MM.1S (cell line): ENCODE measurements around the gene GTF2F2.

Experiments used
- DNase-seq: peaks from one replicate; pipeline ENCODE4 v3.0.0-alpha.2; 2015
- H2AFZ ChIP-seq: fragments of 300-600 bp; sonication (generic); 2 replicates; pipeline ENCODE4 v1.6.0; 2016; ENCODE audit warnings: antibody characterized with exemption, low read length
- H3F3A ChIP-seq: fragments of 300-600 bp; sonication (generic); 2 replicates; pipeline ENCODE4 v1.6.1; 2016; ENCODE audit warnings: mild to moderate bottlenecking, antibody characterized with exemption, low read length, moderate library complexity, mixed read lengths; ENCODE audit not compliant: insufficient read depth
- H3K27ac ChIP-seq: fragments of 300-600 bp; sonication (generic); 2 replicates; pipeline ENCODE4 v1.5.1; 2016; ENCODE audit warnings: mild to moderate bottlenecking, low read length
- H3K27me3 ChIP-seq: fragments of 300-600 bp; sonication (generic); replicated peaks from 2 replicates; pipeline ENCODE4 v1.6.0; 2016; ENCODE audit warnings: low read length; ENCODE audit not compliant: insufficient read depth
- H3K36me3 ChIP-seq: fragments of 300-600 bp; sonication (generic); replicated peaks from 2 replicates; pipeline ENCODE4 v1.6.1; 2016; ENCODE audit warnings: mild to moderate bottlenecking, low read length, mixed read lengths; ENCODE audit not compliant: insufficient read depth
- H3K4me1 ChIP-seq: fragments of 300-600 bp; sonication (generic); 2 replicates; pipeline ENCODE4 v1.6.1; 2016; ENCODE audit warnings: low read length, mixed read lengths
- H3K4me2 ChIP-seq: fragments of 300-600 bp; sonication (generic); 2 replicates; pipeline ENCODE4 v1.6.0; 2016; ENCODE audit warnings: low read depth, low read length
- H3K4me3 ChIP-seq: fragments of 300-600 bp; sonication (generic); 2 replicates; pipeline ENCODE4 v1.5.1; 2016; ENCODE audit warnings: low read length, mixed read lengths
- H3K79me2 ChIP-seq: fragments of 300-600 bp; sonication (generic); 2 replicates; pipeline ENCODE4 v1.6.1; 2016; ENCODE audit warnings: mixed run types, low read length, mixed read lengths
- H3K9ac ChIP-seq: fragments of 300-600 bp; sonication (generic); 2 replicates; pipeline ENCODE4 v1.6.1; 2016; ENCODE audit warnings: low read length, mixed read lengths
- H3K9me2 ChIP-seq: fragments of 300-600 bp; sonication (generic); replicated peaks from 2 replicates; pipeline ENCODE4 v1.6.1; 2016; ENCODE audit warnings: mild to moderate bottlenecking, low read length, mixed read lengths; ENCODE audit not compliant: insufficient read depth
- H3K9me3 ChIP-seq: fragments of 300-600 bp; sonication (generic); replicated peaks from 2 replicates; pipeline ENCODE4 v1.6.1; 2016; ENCODE audit warnings: mild to moderate bottlenecking, low read length, mixed read lengths; ENCODE audit not compliant: insufficient read depth
- H4K20me1 ChIP-seq: fragments of 300-600 bp; sonication (generic); 2 replicates; pipeline ENCODE4 v1.6.1; 2016; ENCODE audit warnings: mild to moderate bottlenecking, low read length, moderate library complexity, mixed read lengths; ENCODE audit not compliant: insufficient read depth
- EZH2 ChIP-seq: fragments of 300-600 bp; sonication (generic); optimal IDR thresholded peaks from 2 replicates; pipeline ENCODE3; 2017; ENCODE audit warnings: low read depth, mild to moderate bottlenecking, antibody characterized with exemption, low read length, mixed read lengths
- EZH2phosphoT487 ChIP-seq: fragments of 300-600 bp; sonication (generic); IDR thresholded peaks from 2 replicates; pipeline ENCODE4 v1.6.1; 2018; ENCODE audit warnings: antibody characterized with exemption, low read length
- TF ChIP-seq, protein P1 (sequence below): fragments of 300-600 bp; sonication (generic); IDR thresholded peaks from 2 replicates; pipeline ENCODE4 v1.5.1; 2016; ENCODE audit warnings: antibody characterized with exemption, low read length, mixed read lengths

Gene GTF2F2

DNA sequence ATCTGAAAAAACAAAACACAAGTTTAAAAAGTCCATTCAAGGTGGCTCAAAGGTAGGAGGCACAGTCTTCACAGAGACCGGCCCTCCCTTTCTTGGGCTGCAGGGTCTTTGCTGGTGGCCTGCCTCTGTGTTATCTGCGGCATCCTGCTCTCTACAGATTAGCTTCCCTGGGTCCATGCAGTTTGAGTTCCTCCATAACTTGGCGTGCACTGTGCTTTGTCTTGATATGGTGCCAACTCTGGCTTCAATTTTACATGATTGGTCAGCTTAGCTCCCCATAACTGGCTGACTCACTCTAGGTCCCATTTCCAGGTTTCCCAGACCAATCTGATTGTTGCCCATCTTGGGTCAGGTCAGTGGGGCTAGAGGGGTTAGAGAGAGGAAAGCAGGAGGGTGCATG is 178.9 kb downstream of the GTF2F2 start:
- H3F3A ChIP-seq = 0 out of 2 replicates have a peak, but pooled peaks cover 5% of the 10 kb centered on the region
- H3K4me2 ChIP-seq = no peak overlapping the region
- no peaks in the 10 kb centered on the region for H3K36me3 ChIP-seq
- H3K9ac ChIP-seq = no peak overlapping the region
- no peaks in the 10 kb centered on the region for H4K20me1 ChIP-seq
- H3K9me2 ChIP-seq = no peaks in the 10 kb centered on the region
- H3K9me3 ChIP-seq = no peaks in the 10 kb centered on the region
- no peak overlapping the region for H2AFZ ChIP-seq
- no peak for DNase-seq
- peaks cover 12% of the 10 kb centered on the region for H3K4me1 ChIP-seq
- no peaks in the 10 kb centered on the region for H3K27me3 ChIP-seq
- TF ChIP-seq EZH2 (no peak), EZH2phosphoT487 (no peak)
- TF ChIP-seq, protein P1, sequence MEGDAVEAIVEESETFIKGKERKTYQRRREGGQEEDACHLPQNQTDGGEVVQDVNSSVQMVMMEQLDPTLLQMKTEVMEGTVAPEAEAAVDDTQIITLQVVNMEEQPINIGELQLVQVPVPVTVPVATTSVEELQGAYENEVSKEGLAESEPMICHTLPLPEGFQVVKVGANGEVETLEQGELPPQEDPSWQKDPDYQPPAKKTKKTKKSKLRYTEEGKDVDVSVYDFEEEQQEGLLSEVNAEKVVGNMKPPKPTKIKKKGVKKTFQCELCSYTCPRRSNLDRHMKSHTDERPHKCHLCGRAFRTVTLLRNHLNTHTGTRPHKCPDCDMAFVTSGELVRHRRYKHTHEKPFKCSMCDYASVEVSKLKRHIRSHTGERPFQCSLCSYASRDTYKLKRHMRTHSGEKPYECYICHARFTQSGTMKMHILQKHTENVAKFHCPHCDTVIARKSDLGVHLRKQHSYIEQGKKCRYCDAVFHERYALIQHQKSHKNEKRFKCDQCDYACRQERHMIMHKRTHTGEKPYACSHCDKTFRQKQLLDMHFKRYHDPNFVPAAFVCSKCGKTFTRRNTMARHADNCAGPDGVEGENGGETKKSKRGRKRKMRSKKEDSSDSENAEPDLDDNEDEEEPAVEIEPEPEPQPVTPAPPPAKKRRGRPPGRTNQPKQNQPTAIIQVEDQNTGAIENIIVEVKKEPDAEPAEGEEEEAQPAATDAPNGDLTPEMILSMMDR = no peak
- H3K27ac ChIP-seq = no peak overlapping the region
- no peak overlapping the region for H3K4me3 ChIP-seq
- no peaks in the 10 kb centered on the region for H3K79me2 ChIP-seq

DNA sequence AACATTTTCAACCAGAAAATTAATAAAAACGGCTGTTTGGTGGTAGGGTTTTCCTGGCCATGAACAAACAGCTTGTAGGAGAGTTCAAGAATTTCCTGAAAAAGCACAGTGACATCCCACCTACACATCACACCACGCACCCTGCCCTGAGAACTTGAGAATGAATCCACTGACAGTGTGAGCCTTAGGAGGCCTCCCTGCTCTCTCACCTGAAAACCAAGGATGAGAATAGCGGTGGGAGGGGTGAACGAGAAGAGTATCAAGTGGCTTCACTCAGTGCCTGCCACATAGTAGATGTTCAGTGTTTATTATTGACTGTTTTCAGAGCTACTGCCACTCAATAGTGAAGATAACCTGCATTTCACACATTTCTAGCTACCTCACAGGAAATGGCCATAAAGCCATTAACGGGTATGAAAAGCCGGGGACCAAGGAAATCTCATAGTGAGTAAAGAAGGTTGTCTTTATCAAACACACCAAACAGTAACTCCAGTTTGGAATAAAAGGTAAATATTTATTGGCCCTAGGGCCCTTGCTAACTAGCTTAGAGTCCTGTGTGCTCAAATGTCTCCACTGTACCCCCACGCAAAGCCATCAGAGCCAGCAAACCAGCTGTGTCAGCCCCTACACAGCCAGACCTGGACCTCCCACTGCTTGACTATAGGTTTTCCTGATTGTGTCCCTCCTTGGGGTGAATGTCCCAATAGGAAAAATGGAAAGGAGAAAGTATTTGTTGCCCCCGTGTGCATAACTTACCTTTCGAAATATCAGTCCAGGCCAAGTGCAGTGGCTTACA is 180.1 kb downstream of the GTF2F2 start:
- Histone ChIP-seq H3K9me3 (no peaks in the 10 kb centered on the region), H2AFZ (no peak overlapping the region), H3K4me2 (no peak overlapping the region), H3K4me3 (no peak overlapping the region), H3K4me1 (peaks cover 12% of the 10 kb centered on the region), H3K27ac (no peak overlapping the region), H3K36me3 (no peaks in the 10 kb centered on the region), H3K9ac (no peak overlapping the region), H3K79me2 (no peaks in the 10 kb centered on the region), H3K27me3 (no peaks in the 10 kb centered on the region), H3K9me2 (no peaks in the 10 kb centered on the region), H3F3A (0 out of 2 replicates have a peak, but pooled peaks cover 5% of the 10 kb centered on the region), H4K20me1 (no peaks in the 10 kb centered on the region)
- TF ChIP-seq EZH2 (no peak), EZH2phosphoT487 (no peak)
- TF ChIP-seq, protein P1 = no peak
- no peak for DNase-seq

DNA sequence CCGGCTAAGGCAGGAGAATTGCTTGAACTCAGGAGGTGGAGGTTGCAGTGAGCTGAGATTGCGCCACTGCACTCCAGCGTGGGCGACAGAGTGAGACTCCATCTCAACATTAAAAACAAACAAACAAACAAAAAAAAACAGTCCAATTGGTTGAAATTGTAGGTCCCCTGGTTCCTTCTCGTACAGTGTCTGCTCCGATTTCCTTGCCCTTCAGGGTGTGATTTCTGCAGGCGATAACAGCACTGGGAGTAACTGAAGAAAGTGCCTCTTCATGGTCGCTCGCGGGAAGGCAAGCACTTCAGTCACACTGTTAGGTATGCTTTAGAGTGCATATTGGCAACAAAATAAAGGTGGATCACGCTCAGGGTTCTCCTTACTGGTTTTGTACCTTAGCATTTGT is 181.0 kb downstream of the GTF2F2 start:
- Histone ChIP-seq H3K4me1 (peaks cover 12% of the 10 kb centered on the region), H3F3A (0 out of 2 replicates have a peak, but pooled peaks cover 5% of the 10 kb centered on the region), H3K79me2 (no peaks in the 10 kb centered on the region), H3K9me2 (no peaks in the 10 kb centered on the region), H3K9ac (no peak overlapping the region), H3K4me3 (no peak overlapping the region), H3K9me3 (no peaks in the 10 kb centered on the region), H4K20me1 (no peaks in the 10 kb centered on the region), H3K36me3 (no peaks in the 10 kb centered on the region), H3K27me3 (no peaks in the 10 kb centered on the region), H2AFZ (no peak overlapping the region), H3K27ac (no peak overlapping the region), H3K4me2 (no peak overlapping the region)
- no peak for TF ChIP-seq EZH2phosphoT487
- TF ChIP-seq, protein P1 = no peak
- TF ChIP-seq EZH2 = no peak
- DNase-seq = no peak
